Measurements from ENCODE around the gene WSCD2.

Gene WSCD2

GRCh38 chr12:108129017-108129812 is at the start of gene WSCD2:
Gene WSCD2, plus strand, starts transcription at chr12:108129288. Its CDS starts 66,545 bp downstream, at chr12:108195833.
- Histone ChIP-seq H3K4me2 (peak within 1 kb of the TSS; percentile 66 to 88 (median 75)), H3K27me3 (peaks cover 34 to 57% (median 47%) of the 10 kb centered on the region in 11 experiments), H3K4me3 (peak within 1 kb of the TSS; percentile 40 to 62 (median 52)), H3K36me3 (no peaks in the 10 kb centered on the region), H3K9me3 (replicated peaks in 1 of 11) (no peaks in the 10 kb centered on the region), H3K27ac (no peak within 1 kb of the TSS), H3K4me1 (peaks cover 0 to 33% (median 15%) of the 10 kb centered on the region in 10 experiments; a peak in 16 of 20 replicates), H3K9ac (0 out of 22 replicates have a peak within 1 kb of the TSS, but pooled peaks of 2 of the 11 experiments have one; percentile 11 to 20), H4K20me1 (peaks cover 0 to 15% (median 7%) of the 10 kb centered on the region in 11 experiments; a peak in 11 of 22 replicates)
- TF ChIP-seq Cebpa-rat (IDR thresholded peaks at IDR 0.05), result no peak

DNA sequence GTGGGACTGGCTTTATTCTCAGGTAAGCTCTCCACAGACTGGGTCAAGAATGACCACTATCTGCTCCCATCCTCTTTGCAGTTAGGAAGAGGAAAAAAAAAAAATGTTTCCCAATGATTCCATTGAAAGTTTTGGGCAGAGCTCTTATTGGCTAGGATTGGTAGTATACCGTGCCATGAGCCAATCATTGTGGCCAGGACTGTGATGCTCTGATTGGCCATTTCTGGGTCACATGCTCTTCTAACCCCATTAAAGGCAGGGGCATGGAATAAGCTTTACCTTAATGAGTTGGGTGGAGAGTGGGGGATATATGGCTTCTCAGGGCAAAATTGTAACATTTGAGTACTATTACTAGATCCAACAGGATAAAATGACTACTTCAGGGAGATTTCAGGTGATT is 49.4 kb upstream of the WSCD2 start:
- Histone ChIP-seq H3K27me3 (no peaks in the 10 kb centered on the region), H4K20me1 (no peaks in the 10 kb centered on the region), H3K4me1 (no peaks in the 10 kb centered on the region), H3K36me3 (no peaks in the 10 kb centered on the region), H3K27ac (no peak overlapping the region), H3K9ac (no peak overlapping the region), H3K4me3 (no peak overlapping the region), H3K9me3 (replicated peaks in 1 of 11) (peaks cover 0 to 10% (median 0%) of the 10 kb centered on the region in 11 experiments; a peak in 6 of 22 replicates), H3K4me2 (no peak overlapping the region)
- TF ChIP-seq Cebpa-rat (IDR thresholded peaks at IDR 0.05), result no peak

DNA sequence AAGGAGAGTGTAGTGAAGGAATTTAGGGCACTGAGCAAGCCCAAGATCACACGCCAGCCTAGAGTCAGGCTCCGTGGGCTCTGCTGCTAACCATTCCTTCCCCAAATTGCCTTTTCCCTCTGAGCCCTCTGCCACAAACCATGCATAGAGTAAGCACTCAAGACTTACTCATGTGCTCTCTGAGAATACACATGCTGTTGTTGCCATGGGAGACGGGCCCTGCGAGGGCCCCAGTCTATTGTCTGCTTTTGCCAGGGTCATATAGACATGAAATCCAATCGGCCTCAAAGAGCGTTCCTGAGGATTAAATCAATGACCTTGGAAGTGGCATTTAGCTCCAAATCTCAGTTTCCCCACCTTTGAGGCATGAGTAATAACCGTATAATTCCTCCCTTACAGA is 48.7 kb upstream of the WSCD2 start:
- H3K9ac ChIP-seq, result no peak overlapping the region
- H4K20me1 ChIP-seq, result no peaks in the 10 kb centered on the region
- H3K4me3 ChIP-seq, result no peak overlapping the region
- H3K9me3 ChIP-seq (replicated peaks in 1 of 11), result peaks cover 0 to 11% (median 0%) of the 10 kb centered on the region in 11 experiments; a peak in 6 of 22 replicates
- H3K27ac ChIP-seq, result no peak overlapping the region
- no peaks in the 10 kb centered on the region for H3K4me1 ChIP-seq
- H3K36me3 ChIP-seq, result no peaks in the 10 kb centered on the region
- no peak overlapping the region for H3K4me2 ChIP-seq
- TF ChIP-seq Cebpa-rat (IDR thresholded peaks at IDR 0.05), result no peak
- no peaks in the 10 kb centered on the region for H3K27me3 ChIP-seq

GRCh38 chr12:108082485-108082884 is 46.6 kb upstream of the WSCD2 start:
- Histone ChIP-seq H3K9ac (no peak overlapping the region), H4K20me1 (no peaks in the 10 kb centered on the region), H3K36me3 (no peaks in the 10 kb centered on the region), H3K27ac (no peak overlapping the region), H3K4me3 (no peak overlapping the region), H3K4me1 (no peaks in the 10 kb centered on the region; a peak in 1 of 20 replicates), H3K4me2 (no peak overlapping the region), H3K9me3 (replicated peaks in 1 of 11) (peaks cover 0 to 20% (median 2%) of the 10 kb centered on the region in 11 experiments; a peak in 19 of 22 replicates), H3K27me3 (no peaks in the 10 kb centered on the region)
- no peak for TF ChIP-seq Cebpa-rat (IDR thresholded peaks at IDR 0.05)

- no peaks in the 10 kb centered on the region for H4K20me1 ChIP-seq
- no peaks in the 10 kb centered on the region for H3K36me3 ChIP-seq
- H3K4me2 ChIP-seq, result no peak overlapping the region
- no peak overlapping the region for H3K9ac ChIP-seq
- H3K4me1 ChIP-seq, result no peaks in the 10 kb centered on the region; a peak in 1 of 20 replicates
- H3K27ac ChIP-seq, result no peak overlapping the region
- H3K4me3 ChIP-seq, result no peak overlapping the region
- H3K27me3 ChIP-seq, result no peaks in the 10 kb centered on the region
- H3K9me3 ChIP-seq (replicated peaks in 1 of 11), result peaks cover 6 to 36% (median 15%) of the 10 kb centered on the region in 11 experiments
- no peak for TF ChIP-seq Cebpa-rat (IDR thresholded peaks at IDR 0.05)
Measured at GRCh38 chr12:108087900-108088299, 41.2 kb upstream of the WSCD2 start.

DNA sequence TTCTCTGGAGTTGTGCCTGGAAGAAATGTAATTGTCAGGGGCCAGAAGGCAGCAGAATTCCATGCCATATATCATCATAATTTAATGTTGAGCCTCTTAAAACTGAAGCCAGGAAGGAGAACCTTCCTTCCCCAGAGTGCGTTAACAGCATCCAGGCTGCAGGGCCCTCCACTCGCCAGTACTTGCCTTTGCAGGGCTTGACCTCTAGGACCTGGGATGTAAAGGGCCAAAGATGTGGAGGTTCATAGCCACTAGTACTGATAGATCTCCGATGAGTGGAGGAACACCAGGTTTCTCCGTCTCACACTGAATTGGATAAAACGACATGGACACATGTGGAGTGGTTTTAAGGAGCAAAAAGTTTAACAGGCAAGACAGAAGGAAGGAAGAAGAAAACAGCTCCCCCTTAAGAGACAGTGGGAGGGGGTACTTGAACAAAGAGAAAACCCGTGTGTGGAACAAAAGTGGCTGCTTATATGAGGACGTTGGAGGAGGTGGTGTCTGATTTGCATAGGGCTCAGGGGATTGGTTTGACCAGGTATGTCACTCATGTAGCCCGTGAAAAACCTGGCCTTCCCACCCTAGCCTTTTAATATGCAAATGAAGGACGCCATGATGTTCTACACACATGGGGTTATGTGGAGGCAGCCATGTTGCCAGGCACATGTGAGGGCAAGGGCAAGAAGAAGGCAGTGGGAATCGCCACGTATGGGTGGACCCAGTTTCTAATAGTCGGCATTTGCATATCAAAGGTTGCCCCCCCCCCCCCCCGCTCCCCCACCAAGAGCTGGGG is 38.8 kb upstream of the WSCD2 start:
- Histone ChIP-seq H3K4me1 (no peaks in the 10 kb centered on the region; a peak in 1 of 20 replicates), H3K27ac (no peak overlapping the region), H3K4me3 (no peak overlapping the region)

DNA sequence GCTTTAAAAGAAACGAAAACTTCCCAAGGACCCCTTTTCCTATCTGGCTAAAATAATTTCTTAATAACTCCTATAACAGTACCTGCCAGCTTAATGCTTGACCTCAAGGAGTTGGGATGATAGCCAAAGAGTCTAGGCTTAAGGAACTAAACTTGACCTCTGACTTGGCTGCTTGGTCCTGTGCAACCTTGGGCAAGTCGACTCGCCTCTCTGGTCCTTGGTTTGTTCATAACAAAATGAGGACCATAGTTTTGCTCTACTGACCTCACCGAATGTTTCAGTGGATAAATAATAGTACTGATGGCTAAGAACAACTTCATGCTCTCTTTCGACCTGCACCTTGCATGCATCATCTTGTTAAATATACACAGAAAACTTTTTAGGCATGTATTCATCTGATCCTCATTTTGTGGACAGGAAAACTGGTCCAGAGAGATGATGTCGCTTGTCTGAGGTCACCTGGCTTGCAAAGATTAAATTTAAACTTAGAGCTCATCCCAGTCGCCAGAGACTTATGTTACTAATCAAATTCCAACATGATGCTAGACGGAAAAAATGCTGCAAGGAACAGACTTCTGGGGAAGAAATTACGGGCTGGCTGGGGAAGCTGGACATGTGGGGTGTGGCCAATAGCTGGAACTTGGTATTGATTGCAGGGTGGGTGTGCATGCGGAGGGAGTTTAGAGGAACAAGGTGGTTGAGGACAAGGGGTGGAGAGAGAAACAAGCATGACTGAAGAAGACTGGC is 38.0 kb upstream of the WSCD2 start:
- Histone ChIP-seq H4K20me1 (no peaks in the 10 kb centered on the region), H3K27ac (no peak overlapping the region), H3K4me2 (no peak overlapping the region), H3K9ac (no peak overlapping the region), H3K4me1 (no peaks in the 10 kb centered on the region; a peak in 1 of 20 replicates), H3K4me3 (no peak overlapping the region), H3K9me3 (replicated peaks in 1 of 11) (peaks cover 6 to 25% (median 15%) of the 10 kb centered on the region in 11 experiments), H3K36me3 (no peaks in the 10 kb centered on the region), H3K27me3 (no peaks in the 10 kb centered on the region)
- no peak for TF ChIP-seq Cebpa-rat (IDR thresholded peaks at IDR 0.05)

More for the DNA sequence above, 38.8 kb upstream of the WSCD2 start:
- peaks cover 6 to 25% (median 15%) of the 10 kb centered on the region in 11 experiments for H3K9me3 ChIP-seq (replicated peaks in 1 of 11)
- H3K9ac ChIP-seq, result no peak overlapping the region
- no peaks in the 10 kb centered on the region for H4K20me1 ChIP-seq
- H3K27me3 ChIP-seq, result no peaks in the 10 kb centered on the region
- no peaks in the 10 kb centered on the region for H3K36me3 ChIP-seq
- H3K4me2 ChIP-seq, result no peak overlapping the region
- no peak for TF ChIP-seq Cebpa-rat (IDR thresholded peaks at IDR 0.05)

GRCh38 chr12:108091679-108092051 is 37.4 kb upstream of the WSCD2 start:
- no peak for TF ChIP-seq Cebpa-rat (IDR thresholded peaks at IDR 0.05)
- no peak overlapping the region for H3K4me3 ChIP-seq
- H3K27ac ChIP-seq, result no peak overlapping the region
- H3K27me3 ChIP-seq, result no peaks in the 10 kb centered on the region
- peaks cover 6 to 24% (median 15%) of the 10 kb centered on the region in 11 experiments for H3K9me3 ChIP-seq (replicated peaks in 1 of 11)
- H3K4me2 ChIP-seq, result no peak overlapping the region
- no peaks in the 10 kb centered on the region for H4K20me1 ChIP-seq
- H3K9ac ChIP-seq, result no peak overlapping the region
- H3K4me1 ChIP-seq, result no peaks in the 10 kb centered on the region; a peak in 1 of 20 replicates
- no peaks in the 10 kb centered on the region for H3K36me3 ChIP-seq

DNA sequence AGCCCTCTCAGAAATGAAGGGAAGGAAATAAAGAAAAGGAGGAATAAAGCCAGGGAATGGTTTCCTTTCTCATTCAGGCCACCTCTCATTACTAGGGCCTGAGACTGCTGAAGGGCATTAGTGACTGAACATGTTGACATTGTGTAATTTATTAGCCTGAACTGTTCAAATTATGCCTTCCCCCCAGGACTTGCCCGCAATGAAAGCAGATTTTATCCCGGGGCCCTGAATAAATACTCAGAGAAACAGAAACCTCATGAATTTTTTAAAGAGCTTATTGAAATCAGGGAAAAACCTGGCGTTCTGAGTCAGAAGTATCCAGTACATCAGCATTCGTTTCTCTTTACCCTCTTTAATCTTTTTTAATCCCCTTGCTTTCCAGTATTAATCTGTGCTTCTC is 35.9 kb upstream of the WSCD2 start:
- Histone ChIP-seq H4K20me1 (no peaks in the 10 kb centered on the region), H3K9me3 (replicated peaks in 1 of 11) (peaks cover under 1 to 8% (median 5%) of the 10 kb centered on the region in 11 experiments; a peak in 20 of 22 replicates), H3K9ac (no peak overlapping the region), H3K36me3 (no peaks in the 10 kb centered on the region), H3K4me2 (no peak overlapping the region), H3K27ac (no peak overlapping the region), H3K4me3 (no peak overlapping the region), H3K4me1 (no peaks in the 10 kb centered on the region), H3K27me3 (no peaks in the 10 kb centered on the region)
- no peak for TF ChIP-seq Cebpa-rat (IDR thresholded peaks at IDR 0.05)
